ENCODE results near the gene SAP25. TPM values are rescaled to one million over a fixed set of nuclear protein-coding genes. Genes with fewer than 3 reads are reported as not detected.

SAP25 gene
- total and polyA plus RNA-seq, 2 experiments from 2014 or later = 3.8 to 4.1 TPM

DNA sequence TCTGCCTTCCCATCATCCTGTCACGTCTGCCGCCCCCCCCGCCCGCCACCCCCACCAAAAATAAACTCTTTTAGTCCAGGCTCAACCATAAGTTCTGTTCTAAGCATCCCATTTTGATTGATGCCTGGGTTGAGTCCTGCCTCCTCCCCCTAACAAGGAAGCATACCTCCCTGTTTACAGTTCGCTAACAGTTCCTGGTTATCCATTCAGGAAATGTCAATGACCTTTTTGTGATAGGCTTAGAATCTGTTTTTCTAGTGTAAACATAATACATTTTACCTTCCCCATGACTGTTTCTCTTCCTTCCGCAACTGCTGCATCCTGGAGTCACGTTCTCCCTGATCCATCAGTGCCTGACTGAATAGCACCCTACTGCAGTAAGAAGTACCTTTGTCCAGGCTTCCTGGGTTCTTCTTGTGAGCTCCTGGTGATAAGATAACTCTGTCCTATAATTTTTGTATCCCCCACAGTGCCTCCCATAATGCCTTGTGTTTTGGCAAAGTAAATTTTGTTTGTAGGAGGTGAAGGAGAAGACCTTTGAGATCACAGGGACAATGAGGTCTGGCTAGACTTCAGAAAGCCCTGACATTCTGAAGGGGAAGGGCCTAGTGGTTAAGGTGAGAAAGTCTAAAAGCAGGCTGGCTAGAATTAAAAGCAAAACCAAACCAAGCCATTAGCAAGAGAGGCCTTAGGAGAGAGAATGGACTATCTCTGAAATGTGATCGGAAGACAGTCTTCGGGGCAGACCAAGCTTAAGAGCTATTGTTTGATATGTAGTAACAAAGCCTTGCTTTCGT lies 27.4 kb downstream of the SAP25 start:
- no peaks in the 10 kb centered on the region for H3K9me3 Mint-ChIP-seq
- H3K4me3 Mint-ChIP-seq = no peak overlapping the region
- Histone ChIP-seq H3F3A (replicated peaks; ENCODE audit: low read depth) (peaks cover 16% of the 10 kb centered on the region; the same call in 1 of the 2 replicates), H3K4me3 (no peak overlapping the region), H3K4me2 (peak overlapping the region; percentile 52; the same call in 1 of the 2 replicates), H2AFZ (no peak overlapping the region), H3K27ac (ENCODE audit: low read depth) (peak overlapping the region; percentile 58; the same call in 1 of the 2 replicates), H4K20me1 (replicated peaks; ENCODE audit: insufficient read depth) (no peaks in the 10 kb centered on the region), H3K9me2 (ENCODE audit: insufficient read depth) (no peaks in the 10 kb centered on the region), H3K79me2 (replicated peaks; ENCODE audit: insufficient read depth) (peaks cover 13% of the 10 kb centered on the region), H3K27me3 (ENCODE audit: insufficient read depth) (no peaks in the 10 kb centered on the region), H3K36me3 (ENCODE audit: insufficient read depth) (no peaks in the 10 kb centered on the region), H3K4me1 (ENCODE audit: insufficient read depth) (peaks cover 47% of the 10 kb centered on the region)
- peaks cover 7% of the 10 kb centered on the region for H3K27me3 Mint-ChIP-seq (ENCODE audit: insufficient read depth, low read depth, poor library complexity)
- peak overlapping the region; percentile 19 for H3K27ac Mint-ChIP-seq
- H3K36me3 Mint-ChIP-seq (ENCODE audit: low read depth) = peaks cover 6% of the 10 kb centered on the region
- DNase-seq (ENCODE audit: low spot score) = no peak
- peaks cover 63% of the 10 kb centered on the region for H3K4me1 Mint-ChIP-seq
- ATAC-seq = no peak
- TF ChIP-seq ZNF331 (CRISPR knock-in tag; IDR thresholded peaks at IDR 0.05; ENCODE audit: low read depth) = no peak
- TF ChIP-seq JUNB (IDR thresholded peaks at IDR 0.05; ENCODE audit: unreplicated experiment) = no peak
- TF ChIP-seq NANOG (IDR thresholded peaks at IDR 0.05; ENCODE audit: borderline replicate concordance) = no peak
- TF ChIP-seq STAT1 (IDR thresholded peaks at IDR 0.05; ENCODE audit: unreplicated experiment) = no peak
- TF ChIP-seq EZH2 (IDR thresholded peaks at IDR 0.05; ENCODE audit: low read depth, unreplicated experiment) = no peak
- TF ChIP-seq, protein P1, sequence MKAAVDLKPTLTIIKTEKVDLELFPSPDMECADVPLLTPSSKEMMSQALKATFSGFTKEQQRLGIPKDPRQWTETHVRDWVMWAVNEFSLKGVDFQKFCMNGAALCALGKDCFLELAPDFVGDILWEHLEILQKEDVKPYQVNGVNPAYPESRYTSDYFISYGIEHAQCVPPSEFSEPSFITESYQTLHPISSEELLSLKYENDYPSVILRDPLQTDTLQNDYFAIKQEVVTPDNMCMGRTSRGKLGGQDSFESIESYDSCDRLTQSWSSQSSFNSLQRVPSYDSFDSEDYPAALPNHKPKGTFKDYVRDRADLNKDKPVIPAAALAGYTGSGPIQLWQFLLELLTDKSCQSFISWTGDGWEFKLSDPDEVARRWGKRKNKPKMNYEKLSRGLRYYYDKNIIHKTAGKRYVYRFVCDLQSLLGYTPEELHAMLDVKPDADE (IDR thresholded peaks at IDR 0.05) = no peak
- TF ChIP-seq POLR2AphosphoS5 (IDR thresholded peaks at IDR 0.05; ENCODE audit: low read depth) = no peak
- no peak for TF ChIP-seq ZNF462 (CRISPR knock-in tag; IDR thresholded peaks at IDR 0.05)
- no peak for TF ChIP-seq EZH2phosphoT487 (IDR thresholded peaks at IDR 0.05; ENCODE audit: unreplicated experiment)
- TF ChIP-seq, protein P2, sequence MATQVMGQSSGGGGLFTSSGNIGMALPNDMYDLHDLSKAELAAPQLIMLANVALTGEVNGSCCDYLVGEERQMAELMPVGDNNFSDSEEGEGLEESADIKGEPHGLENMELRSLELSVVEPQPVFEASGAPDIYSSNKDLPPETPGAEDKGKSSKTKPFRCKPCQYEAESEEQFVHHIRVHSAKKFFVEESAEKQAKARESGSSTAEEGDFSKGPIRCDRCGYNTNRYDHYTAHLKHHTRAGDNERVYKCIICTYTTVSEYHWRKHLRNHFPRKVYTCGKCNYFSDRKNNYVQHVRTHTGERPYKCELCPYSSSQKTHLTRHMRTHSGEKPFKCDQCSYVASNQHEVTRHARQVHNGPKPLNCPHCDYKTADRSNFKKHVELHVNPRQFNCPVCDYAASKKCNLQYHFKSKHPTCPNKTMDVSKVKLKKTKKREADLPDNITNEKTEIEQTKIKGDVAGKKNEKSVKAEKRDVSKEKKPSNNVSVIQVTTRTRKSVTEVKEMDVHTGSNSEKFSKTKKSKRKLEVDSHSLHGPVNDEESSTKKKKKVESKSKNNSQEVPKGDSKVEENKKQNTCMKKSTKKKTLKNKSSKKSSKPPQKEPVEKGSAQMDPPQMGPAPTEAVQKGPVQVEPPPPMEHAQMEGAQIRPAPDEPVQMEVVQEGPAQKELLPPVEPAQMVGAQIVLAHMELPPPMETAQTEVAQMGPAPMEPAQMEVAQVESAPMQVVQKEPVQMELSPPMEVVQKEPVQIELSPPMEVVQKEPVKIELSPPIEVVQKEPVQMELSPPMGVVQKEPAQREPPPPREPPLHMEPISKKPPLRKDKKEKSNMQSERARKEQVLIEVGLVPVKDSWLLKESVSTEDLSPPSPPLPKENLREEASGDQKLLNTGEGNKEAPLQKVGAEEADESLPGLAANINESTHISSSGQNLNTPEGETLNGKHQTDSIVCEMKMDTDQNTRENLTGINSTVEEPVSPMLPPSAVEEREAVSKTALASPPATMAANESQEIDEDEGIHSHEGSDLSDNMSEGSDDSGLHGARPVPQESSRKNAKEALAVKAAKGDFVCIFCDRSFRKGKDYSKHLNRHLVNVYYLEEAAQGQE (IDR thresholded peaks at IDR 0.05; ENCODE audit: unreplicated experiment) = no peak
- no peak for TF ChIP-seq CTCF (conservative IDR thresholded peaks at IDR 0.05; ENCODE audit: low read depth in 2 of 2)
